HEK293T (cell line): ENCODE data around the gene WWOX.

Source experiments
- CTCF ChIA-PET: fragments of 350-600 bp; formaldehyde crosslinking; extraction: SDS; loops from one replicate; lab custom pipeline; 2021; ENCODE audit warnings: antibody characterized with exemption, inconsistent platforms; lab: Yijun Ruan, JAX
- POLR2A ChIA-PET: fragments of 350-600 bp; formaldehyde crosslinking; extraction: SDS; loops from one replicate; lab custom pipeline; 2020; ENCODE audit warnings: antibody characterized with exemption, inconsistent platforms; lab: Yijun Ruan, JAX
- DNase-seq: peaks from one replicate; pipeline ENCODE4 v3.0.0; 2012; ENCODE audit warnings: mixed read lengths; ENCODE audit errors: extremely low spot score
- ARNT ChIP-seq: fragments of 450-650 bp; IDR thresholded peaks from 2 replicates; pipeline ENCODE4 v1.6.1; 2017; ENCODE audit warnings: mild to moderate bottlenecking
- BHLHE40 ChIP-seq: fragments of 450-650 bp; IDR thresholded peaks from 2 replicates; pipeline ENCODE4 v1.6.1; 2016; ENCODE audit warnings: mild to moderate bottlenecking, moderate library complexity, borderline replicate concordance
- CTBP1 ChIP-seq: fragments of 450-650 bp; IDR thresholded peaks from 2 replicates; pipeline ENCODE4 v1.6.1; 2016; ENCODE audit warnings: borderline replicate concordance
- ELF4 ChIP-seq: fragments of 450-650 bp; IDR thresholded peaks from 2 replicates; pipeline ENCODE4 v1.6.1; 2017; ENCODE audit warnings: antibody characterized with exemption
- FOXA1 ChIP-seq: fragments of 450-650 bp; IDR thresholded peaks from 2 replicates; pipeline ENCODE4 v1.6.1; 2016; ENCODE audit warnings: mild to moderate bottlenecking
- FOXK2 ChIP-seq: fragments of 450-650 bp; IDR thresholded peaks from 2 replicates; pipeline ENCODE4 v1.6.1; 2016; ENCODE audit warnings: mild to moderate bottlenecking
- FOXM1 ChIP-seq: fragments of 450-650 bp; IDR thresholded peaks from 2 replicates; pipeline ENCODE4 v1.6.1; 2017; ENCODE audit warnings: mild to moderate bottlenecking, borderline replicate concordance
- HDGF ChIP-seq: fragments of 450-650 bp; IDR thresholded peaks from 2 replicates; pipeline ENCODE4 v1.6.1; 2017; ENCODE audit warnings: antibody characterized with exemption, borderline replicate concordance
- L3MBTL2 ChIP-seq: fragments of 450-650 bp; conservative IDR thresholded peaks from 2 replicates; pipeline ENCODE4 v1.6.1; 2016; ENCODE audit warnings: mild to moderate bottlenecking
- LEF1 ChIP-seq: fragments of 450-650 bp; IDR thresholded peaks from 2 replicates; pipeline ENCODE4 v1.6.1; 2017; ENCODE audit warnings: mild to moderate bottlenecking, borderline replicate concordance
- NFRKB ChIP-seq: fragments of 450-650 bp; IDR thresholded peaks from 2 replicates; pipeline ENCODE4 v1.6.1; 2016; ENCODE audit warnings: mild to moderate bottlenecking, moderate library complexity
- SP1 ChIP-seq: fragments of 450-650 bp; IDR thresholded peaks from 2 replicates; pipeline ENCODE4 v1.6.1; 2017
- SUZ12 ChIP-seq: fragments of 450-650 bp; IDR thresholded peaks from 2 replicates; pipeline ENCODE4 v1.6.1; 2016; ENCODE audit warnings: mild to moderate bottlenecking
- TARDBP ChIP-seq: fragments of 450-650 bp; IDR thresholded peaks from 2 replicates; pipeline ENCODE4 v1.6.1; 2016
- ZNF384 ChIP-seq: fragments of 450-650 bp; IDR thresholded peaks from 2 replicates; pipeline ENCODE4 v1.6.1; 2016
- TF ChIP-seq, protein P1 (sequence below): fragments of 450-650 bp; IDR thresholded peaks from 2 replicates; pipeline ENCODE4 v1.6.1; 2016

The WWOX gene

DNA sequence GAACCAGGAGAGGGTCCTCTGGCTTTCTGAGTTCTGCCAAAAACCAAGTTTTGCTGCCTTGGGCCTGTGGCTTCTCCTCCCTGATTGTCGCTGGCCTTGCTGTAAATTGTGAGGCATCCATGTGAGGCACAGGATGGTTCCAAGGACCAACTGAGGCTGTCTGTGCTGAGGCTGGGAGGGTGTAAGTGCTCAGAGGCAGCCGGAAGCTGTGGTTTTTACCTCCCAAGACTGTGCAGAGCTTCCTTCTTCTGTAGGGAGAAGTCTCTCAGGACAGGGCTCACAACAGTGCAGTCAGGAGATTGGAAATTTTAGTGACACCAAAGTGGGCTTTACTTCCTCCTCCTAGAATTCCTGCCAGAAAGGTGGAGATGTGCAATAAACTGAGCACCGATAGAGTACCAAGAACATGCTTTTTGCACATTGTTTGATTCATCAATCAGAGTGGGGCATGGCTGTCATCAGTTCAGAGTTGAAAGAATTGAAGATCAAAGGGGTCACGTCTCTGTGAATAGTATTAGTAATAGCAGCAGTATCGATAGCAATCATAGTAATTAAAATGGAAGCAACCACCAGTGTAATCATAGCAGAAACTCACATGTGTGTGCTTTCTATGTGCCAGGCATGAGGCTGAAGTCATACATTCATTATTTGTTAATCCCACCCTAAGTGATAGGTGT, 467.1 kb downstream of the WWOX start:
- TF ChIP-seq LEF1: no peak
- TF ChIP-seq FOXK2: no peak
- TF ChIP-seq ARNT: no peak
- TF ChIP-seq FOXA1: no peak
- TF ChIP-seq ZNF384: no peak
- TF ChIP-seq ELF4: no peak
- TF ChIP-seq BHLHE40: no peak
- TF ChIP-seq SP1: no peak
- TF ChIP-seq CTBP1: no peak
- no peak for TF ChIP-seq HDGF
- no peak for TF ChIP-seq NFRKB
- no peak for TF ChIP-seq L3MBTL2
- TF ChIP-seq TARDBP: no peak
- no peak for TF ChIP-seq FOXM1
- TF ChIP-seq SUZ12: no peak
- TF ChIP-seq, protein P1, sequence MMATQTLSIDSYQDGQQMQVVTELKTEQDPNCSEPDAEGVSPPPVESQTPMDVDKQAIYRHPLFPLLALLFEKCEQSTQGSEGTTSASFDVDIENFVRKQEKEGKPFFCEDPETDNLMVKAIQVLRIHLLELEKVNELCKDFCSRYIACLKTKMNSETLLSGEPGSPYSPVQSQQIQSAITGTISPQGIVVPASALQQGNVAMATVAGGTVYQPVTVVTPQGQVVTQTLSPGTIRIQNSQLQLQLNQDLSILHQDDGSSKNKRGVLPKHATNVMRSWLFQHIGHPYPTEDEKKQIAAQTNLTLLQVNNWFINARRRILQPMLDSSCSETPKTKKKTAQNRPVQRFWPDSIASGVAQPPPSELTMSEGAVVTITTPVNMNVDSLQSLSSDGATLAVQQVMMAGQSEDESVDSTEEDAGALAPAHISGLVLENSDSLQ: no peak
- ChIA-PET CTCF (no interaction called here), POLR2A (no interaction called here)
- DNase-seq: no peak

DNA sequence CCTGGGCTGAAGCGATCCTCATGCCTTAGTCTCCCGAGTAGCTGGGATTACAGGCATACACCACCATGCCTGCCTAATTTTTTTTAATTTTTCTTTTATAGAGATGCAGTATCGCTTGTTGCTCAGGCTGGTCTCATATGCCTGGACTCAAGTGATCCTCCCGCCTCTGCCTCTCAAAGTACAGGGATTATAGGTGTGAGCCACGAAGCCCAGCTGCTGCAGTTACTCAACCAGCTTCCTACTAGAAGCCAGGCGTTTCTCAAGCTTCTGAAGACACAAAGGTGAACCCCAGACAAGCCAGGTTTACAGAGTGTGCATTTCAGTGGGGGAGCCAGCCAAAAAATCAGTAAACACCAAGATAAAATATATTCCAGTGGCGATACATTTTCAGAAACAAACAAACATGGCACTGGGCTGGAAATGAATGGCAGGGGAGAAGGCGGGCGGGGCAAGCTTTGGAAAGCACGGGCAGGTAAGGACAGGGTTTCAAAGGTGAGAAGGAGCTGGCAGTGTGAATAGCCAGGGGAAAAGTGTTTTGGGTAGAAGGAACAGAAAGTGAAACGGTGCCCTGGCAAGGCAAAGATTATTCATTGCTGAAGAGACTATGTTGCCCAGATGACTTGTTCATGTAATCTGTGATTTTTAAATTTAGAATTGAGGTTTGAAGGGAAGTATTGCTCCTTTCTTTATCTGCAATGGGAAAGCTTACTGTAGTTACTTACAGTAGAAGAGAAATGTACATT, 471.1 kb downstream of the WWOX start:
- TF ChIP-seq, protein P1: no peak
- TF ChIP-seq HDGF (no peak), FOXM1 (no peak), SP1 (no peak), ELF4 (no peak), TARDBP (no peak), BHLHE40 (no peak)
- DNase-seq: no peak
- POLR2A ChIA-PET: no interaction called here
- CTCF ChIA-PET: no interaction called here

DNA sequence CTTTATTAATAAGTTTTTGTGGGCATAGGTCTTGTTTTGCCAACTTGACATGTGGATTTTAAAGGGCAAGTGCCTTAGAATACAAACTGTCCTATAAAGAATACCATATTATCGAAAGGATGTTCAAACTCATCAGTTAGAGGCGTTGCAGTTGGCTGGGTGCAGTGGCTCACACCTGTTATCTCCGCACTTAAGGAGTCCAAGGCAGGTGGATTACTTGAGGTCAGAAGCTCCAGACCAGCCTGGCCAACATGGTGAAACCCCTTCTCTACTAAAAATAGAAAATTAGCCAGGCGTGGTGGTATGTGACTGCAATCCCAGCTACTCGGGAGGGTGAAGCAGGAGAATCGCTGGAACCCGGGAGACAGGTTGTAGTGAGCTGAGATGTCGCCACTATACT, 472.0 kb downstream of the WWOX start:
- POLR2A ChIA-PET: no interaction called here
- DNase-seq: no peak
- TF ChIP-seq, protein P1: no peak
- no peak for TF ChIP-seq HDGF
- no peak for TF ChIP-seq SP1
- TF ChIP-seq BHLHE40: no peak
- no peak for TF ChIP-seq SUZ12
- no peak for TF ChIP-seq ZNF384
- TF ChIP-seq FOXA1: no peak
- TF ChIP-seq TARDBP: no peak
- no peak for TF ChIP-seq L3MBTL2
- TF ChIP-seq ELF4: no peak
- no peak for TF ChIP-seq NFRKB
- TF ChIP-seq ARNT: no peak
- TF ChIP-seq FOXK2: no peak
- CTCF ChIA-PET: no interaction called here

DNA sequence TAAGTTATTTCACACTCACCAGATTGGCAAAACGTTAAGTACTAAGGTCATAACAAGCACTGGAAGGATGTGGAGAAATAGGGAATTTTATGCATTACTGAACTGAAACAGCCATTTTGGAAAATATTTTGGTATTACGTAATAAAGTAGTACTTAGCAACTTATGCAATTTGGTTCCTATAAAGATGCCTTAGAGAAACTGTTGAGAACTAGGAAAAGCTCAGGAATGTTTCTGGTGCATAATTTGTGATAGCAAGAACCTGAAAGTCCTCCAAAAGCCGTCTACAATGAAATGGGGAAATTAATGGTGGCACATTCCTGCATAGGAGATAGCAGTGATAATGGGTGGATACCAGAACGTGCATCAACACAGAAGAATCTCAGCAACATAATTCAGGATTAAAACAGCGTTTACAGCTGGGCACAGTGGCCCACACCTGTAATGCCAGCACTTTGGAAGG, 472.5 kb downstream of the WWOX start:
- ChIA-PET CTCF (no interaction called here), POLR2A (no interaction called here)
- DNase-seq: no peak
- no peak for TF ChIP-seq SP1
- TF ChIP-seq CTBP1: no peak
- no peak for TF ChIP-seq FOXA1
- no peak for TF ChIP-seq FOXM1
- TF ChIP-seq NFRKB: no peak
- no peak for TF ChIP-seq BHLHE40
- TF ChIP-seq TARDBP: no peak
- no peak for TF ChIP-seq ELF4
- TF ChIP-seq FOXK2: no peak
- TF ChIP-seq SUZ12: no peak
- no peak for TF ChIP-seq LEF1
- TF ChIP-seq, protein P1: no peak
- no peak for TF ChIP-seq HDGF
- TF ChIP-seq L3MBTL2: no peak
- no peak for TF ChIP-seq ARNT
- TF ChIP-seq ZNF384: no peak

DNA sequence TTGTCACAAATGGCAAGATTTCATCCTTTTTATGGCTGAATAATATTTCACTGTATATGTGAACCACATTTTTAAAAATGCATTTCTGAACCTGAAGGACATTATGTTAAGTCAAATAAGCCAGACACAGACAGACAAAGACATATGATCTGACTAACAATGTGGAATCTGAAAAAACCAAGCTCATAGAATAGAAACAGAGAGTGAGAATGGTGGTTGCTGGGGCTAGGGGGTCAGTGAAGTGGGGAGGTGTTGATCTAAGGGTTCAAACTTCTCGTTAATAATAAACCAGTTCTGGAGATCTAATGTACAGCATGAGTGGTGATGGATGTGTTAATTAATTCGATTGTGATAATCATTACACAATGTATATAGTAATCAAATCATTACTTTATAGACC, 475.1 kb downstream of the WWOX start:
- no peak for DNase-seq
- ChIA-PET POLR2A (no interaction called here), CTCF (no interaction called here)
- no peak for TF ChIP-seq FOXA1
- no peak for TF ChIP-seq ZNF384
- no peak for TF ChIP-seq TARDBP
- no peak for TF ChIP-seq FOXK2
- TF ChIP-seq SP1: no peak
- TF ChIP-seq SUZ12: no peak
- TF ChIP-seq CTBP1: no peak
- TF ChIP-seq ELF4: no peak
- no peak for TF ChIP-seq ARNT
- no peak for TF ChIP-seq HDGF
- TF ChIP-seq BHLHE40: no peak
- no peak for TF ChIP-seq LEF1
- no peak for TF ChIP-seq NFRKB
- TF ChIP-seq, protein P1: no peak
- TF ChIP-seq L3MBTL2: no peak
- no peak for TF ChIP-seq FOXM1
